Smooth muscle cell (in vitro differentiated cells): ENCODE data around the gene LMBR1L. TPM values are rescaled to one million over a fixed set of nuclear protein-coding genes. Genes with fewer than 3 reads are reported as not detected.
A peak's percentile ranks its signal among the peaks of the same experiment; 100 is the strongest.

Source experiments
- DNase-seq: peaks from one replicate; lab custom pipeline; 2025; ENCODE audit not compliant: unreplicated experiment; lab: John Stamatoyannopoulos, UW
- H2AFZ ChIP-seq: fragments of 200-600 bp; sonication (generic); 2 replicates; pipeline ENCODE4 v1.6.0; 2016; ENCODE audit warnings: antibody characterized with exemption, low read depth, mild to moderate bottlenecking
- H3F3A ChIP-seq: fragments of 200-600 bp; sonication (generic); 2 replicates; pipeline ENCODE4 v1.6.0; 2017; ENCODE audit warnings: antibody characterized with exemption, low read depth
- H3K27ac ChIP-seq: fragments of 200-600 bp; sonication (generic); 2 replicates; pipeline ENCODE4 v1.5.1; 2016; ENCODE audit warnings: low read depth, mild to moderate bottlenecking
- H3K27me3 ChIP-seq: fragments of 200-600 bp; sonication (generic); 2 replicates; pipeline ENCODE4 v1.6.1; 2016; ENCODE audit warnings: low read depth, mild to moderate bottlenecking
- H3K36me3 ChIP-seq: fragments of 200-600 bp; sonication (generic); 2 replicates; pipeline ENCODE4 v1.5.1; 2016; ENCODE audit warnings: low read depth
- H3K4me1 ChIP-seq: fragments of 200-600 bp; sonication (generic); 2 replicates; pipeline ENCODE4 v1.5.1; 2016; ENCODE audit warnings: low read depth
- H3K4me2 ChIP-seq: fragments of 200-600 bp; sonication (generic); 2 replicates; pipeline ENCODE4 v1.6.0; 2016; ENCODE audit warnings: mild to moderate bottlenecking
- H3K4me3 ChIP-seq: fragments of 200-600 bp; sonication (generic); 2 replicates; pipeline ENCODE4 v1.5.1; 2016; ENCODE audit warnings: mild to moderate bottlenecking
- H3K79me2 ChIP-seq: fragments of 200-600 bp; sonication (generic); 2 replicates; pipeline ENCODE4 v1.6.0; 2016; ENCODE audit warnings: low read depth, mild to moderate bottlenecking
- H3K9ac ChIP-seq: fragments of 200-600 bp; sonication (generic); 2 replicates; pipeline ENCODE4 v1.6.0; 2016; ENCODE audit warnings: low read depth
- H3K9me3 ChIP-seq: fragments of 200-600 bp; sonication (generic); replicated peaks from 2 replicates; pipeline ENCODE4 v1.5.1; 2016; ENCODE audit warnings: low read depth
- H4K20me1 ChIP-seq: fragments of 200-600 bp; sonication (generic); 2 replicates; pipeline ENCODE4 v1.6.0; 2016; ENCODE audit warnings: low read depth
- CTCF ChIP-seq: fragments of 200-600 bp; sonication (generic); IDR thresholded peaks from 2 replicates; pipeline ENCODE4 v1.5.1; 2017; ENCODE audit warnings: borderline replicate concordance, mild to moderate bottlenecking, antibody characterized with exemption; ENCODE audit not compliant: insufficient read depth, poor library complexity, severe bottlenecking
- WGBS: methylation state at CpG from one replicate; pipeline ENCODE4 v1.1.7; 2016; ENCODE audit warnings: low lambda C conversion rate; 5-methylcytosine and 5-hydroxymethylcytosine counted together
- polyA plus RNA-seq: library from polyadenylated mRNA; unstranded; fragments of >200 nt; fragmentation: Nextera tagmentation; extraction: Ambion mirVana; gene quantifications from 2 replicates; pipeline ENCODE4 v1.2.1, GENCODE V29; 2016
- total RNA-seq: library from RNA; depleted of rRNA; stranded (reverse); fragments of >200 nt; gene quantifications from 2 replicates; pipeline ENCODE4 v1.2.3, GENCODE V29; 2014

Gene LMBR1L
- total and polyA plus RNA-seq, 2 experiments from 2014 or later = 49.5 to 57.3 TPM

GRCh38 chr12:49070971-49071370 is 39.7 kb downstream of the LMBR1L start:
- H2AFZ ChIP-seq = no peak overlapping the region
- H3K27ac ChIP-seq = no peak overlapping the region
- no peak overlapping the region for H3K4me2 ChIP-seq
- no peak for TF ChIP-seq CTCF
- no peaks in the 10 kb centered on the region for H3K36me3 ChIP-seq
- H3K4me1 ChIP-seq = peaks cover 5% of the 10 kb centered on the region
- no peaks in the 10 kb centered on the region for H3K9me3 ChIP-seq
- no peak overlapping the region for H3K4me3 ChIP-seq
- no peak overlapping the region for H3K9ac ChIP-seq
- 97% methylated on average over 11 of the region's 11 CpGs for WGBS
- no peak for DNase-seq
- H4K20me1 ChIP-seq = no peaks in the 10 kb centered on the region
- no peaks in the 10 kb centered on the region for H3F3A ChIP-seq
- H3K27me3 ChIP-seq = no peaks in the 10 kb centered on the region
- no peaks in the 10 kb centered on the region for H3K79me2 ChIP-seq

DNA sequence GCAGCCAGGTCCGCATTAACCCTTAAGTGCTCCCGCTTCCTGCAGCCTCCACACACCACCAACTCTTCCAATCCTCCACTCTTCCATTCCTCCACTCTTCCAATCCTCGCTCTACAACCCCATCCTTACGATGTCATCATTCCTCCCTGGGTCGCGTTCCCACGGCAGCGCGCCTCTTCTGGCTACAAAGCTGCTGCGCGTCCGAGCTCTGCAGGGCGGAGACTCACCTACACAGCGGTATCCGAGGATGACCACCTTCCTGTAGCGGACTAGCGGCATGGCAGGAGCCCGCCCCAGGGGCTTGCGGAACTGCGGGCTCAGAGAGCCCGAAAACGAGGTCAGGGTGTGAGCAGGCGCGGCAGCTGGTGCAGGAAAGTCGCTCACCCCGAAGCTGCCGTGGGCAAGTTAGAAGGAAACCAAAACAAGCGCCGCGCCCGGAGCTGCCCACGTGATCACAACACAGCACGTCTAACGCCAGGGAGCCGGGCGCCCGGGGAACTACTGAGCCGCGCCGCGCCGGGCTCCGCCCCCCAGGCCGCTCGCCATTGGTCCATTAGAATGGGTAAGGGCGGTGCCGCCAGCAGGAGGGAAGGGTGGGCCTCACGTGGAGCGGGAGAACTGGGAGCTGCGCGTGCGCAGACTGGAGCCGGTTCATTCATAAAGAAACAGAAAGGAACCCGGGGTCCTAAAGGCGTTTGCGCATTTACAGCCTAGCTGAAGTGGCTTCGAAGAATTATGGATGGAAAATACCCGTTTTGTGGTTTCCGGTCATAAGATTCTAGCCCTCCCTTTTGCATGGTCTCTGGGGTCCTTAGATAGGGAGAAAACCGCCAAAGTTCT is 40.9 kb downstream of the LMBR1L start, which contains the start of gene RHEBL1:
Gene RHEBL1, minus strand, starts transcription at position 473 of the 840 bp plus-strand sequence. Its CDS starts 194 bp downstream, at position 279.
- Histone ChIP-seq H2AFZ (peak within 1 kb of the TSS; percentile 88), H3K79me2 (no peaks in the 10 kb centered on the region), H3K4me1 (peaks cover 5% of the 10 kb centered on the region), H3K36me3 (no peaks in the 10 kb centered on the region), H3K4me2 (peak within 1 kb of the TSS; percentile 83), H3K27me3 (no peaks in the 10 kb centered on the region), H3K27ac (peak within 1 kb of the TSS; percentile 48), H4K20me1 (no peaks in the 10 kb centered on the region), H3F3A (no peaks in the 10 kb centered on the region), H3K9me3 (no peaks in the 10 kb centered on the region), H3K9ac (peak within 1 kb of the TSS; percentile 40), H3K4me3 (peak within 1 kb of the TSS; percentile 65)
- TF ChIP-seq CTCF = no peak
- under 1% methylated on average over 60 of the region's 60 CpGs for WGBS
- DNase-seq = peak; percentile 92

DNA sequence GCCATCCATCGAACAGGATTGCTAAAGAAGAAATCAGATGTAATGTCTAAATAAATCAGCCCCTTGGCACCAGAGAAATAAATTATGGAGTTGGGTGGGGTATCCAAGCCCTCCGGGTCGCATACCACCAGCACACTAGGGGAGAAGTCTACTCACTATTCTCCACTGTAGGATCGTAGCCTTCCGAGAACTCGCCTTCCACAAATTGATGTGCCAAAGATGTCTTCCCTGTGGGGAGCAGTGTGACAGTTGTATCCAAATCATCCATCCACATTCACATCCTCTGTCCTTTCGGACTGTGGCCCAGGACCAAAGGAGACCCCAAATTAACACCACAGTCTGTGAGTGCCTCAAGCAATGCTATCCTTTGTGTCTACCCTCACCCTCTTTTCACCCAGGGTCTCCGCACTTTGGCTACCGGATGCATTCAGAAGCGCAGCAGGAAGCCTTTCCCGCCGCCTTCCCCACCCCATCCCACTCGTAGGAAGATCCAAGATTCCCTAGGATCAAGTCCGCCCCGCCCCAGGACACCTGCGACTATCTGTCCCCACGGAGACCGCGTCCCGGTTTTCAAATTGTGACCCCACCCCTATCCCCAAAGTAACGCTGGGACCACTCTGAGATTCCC is 41.7 kb downstream of the LMBR1L start:
- Histone ChIP-seq H3K79me2 (no peaks in the 10 kb centered on the region), H3K4me3 (peak overlapping the region; percentile 65), H2AFZ (peak overlapping the region; percentile 87), H3K4me1 (peaks cover 5% of the 10 kb centered on the region), H3K27ac (no peak overlapping the region), H3K9me3 (no peaks in the 10 kb centered on the region), H3K27me3 (no peaks in the 10 kb centered on the region), H3K36me3 (no peaks in the 10 kb centered on the region), H4K20me1 (no peaks in the 10 kb centered on the region), H3K9ac (no peak overlapping the region), H3F3A (no peaks in the 10 kb centered on the region), H3K4me2 (peak overlapping the region; percentile 83)
- DNase-seq = no peak
- WGBS = 31% methylated on average over 15 of the region's 21 CpGs
- no peak for TF ChIP-seq CTCF
